ENCODE results near the gene CLK2.
A peak's percentile ranks its signal among the peaks of the same experiment; 100 is the strongest.
"Not testable (repeated sequence)": the region's sequence is repeated elsewhere in the genome, so short reads cannot be mapped to it uniquely, and the experiment has no call there.

Gene CLK2

GRCh38 chr1:155223047-155223446 is 50.3 kb downstream of the CLK2 start:
- H4K91ac ChIP-seq (ENCODE audit: low read depth, low read length, poor library complexity): no peak overlapping the region

GRCh38 chr1:155220211-155220965 is 52.9 kb downstream of the CLK2 start:
- not testable (repeated sequence) for H3K9me3 ChIP-seq (replicated peaks in 1 of 2; ENCODE audit: control insufficient read depth in 2 of 2, insufficient read depth in 1 of 2, low read depth in 1 of 2, low read length in 2 of 2); H2BK15ac ChIP-seq (ENCODE audit: low read length)
- WGBS, 2 donors (ENCODE audit: extremely low coverage in 2 of 2, insufficient read length in 2 of 2, insufficient replicate concordance in 1 of 2): no CpG with 5 or more reads among the region's 10 CpGs

More at GRCh38 chr1:155223047-155223446, 50.3 kb downstream of the CLK2 start:
- H3K23ac ChIP-seq (ENCODE audit: low read depth, low read length, poor library complexity): no peak overlapping the region
- H3K79me1 ChIP-seq (ENCODE audit: low read depth, low read length): peaks cover 3% of the 10 kb centered on the region
- no peak overlapping the region for H3K27ac ChIP-seq (replicated peaks; ENCODE audit: low read length)
- no peaks in the 10 kb centered on the region for H3K9me3 ChIP-seq (replicated peaks in 1 of 2; ENCODE audit: control insufficient read depth in 2 of 2, insufficient read depth in 1 of 2, low read depth in 1 of 2, low read length in 2 of 2)
- no peak overlapping the region for H2BK15ac ChIP-seq (ENCODE audit: low read length)
- no peak overlapping the region for H2BK5ac ChIP-seq (ENCODE audit: low read length)
- H3K9ac ChIP-seq (ENCODE audit: low read depth, low read length, poor library complexity): no peak overlapping the region
- no peak overlapping the region for H2AK5ac ChIP-seq (ENCODE audit: low read depth, low read length)
- H3K36me3 ChIP-seq (replicated peaks in 1 of 2; ENCODE audit: control insufficient read depth in 2 of 2, insufficient read depth in 2 of 2, low read length in 2 of 2): peaks cover 3 to 39% of the 10 kb centered on the region in 2 donors
- no CpG with 5 or more reads among the region's 7 CpGs for WGBS, 2 donors (ENCODE audit: extremely low coverage in 2 of 2, insufficient read length in 2 of 2, insufficient replicate concordance in 1 of 2)
- H3K4ac ChIP-seq (ENCODE audit: low read length): no peak overlapping the region
- no peak overlapping the region for H2AFZ ChIP-seq (ENCODE audit: low read length)
- H3K27me3 ChIP-seq (ENCODE audit: control insufficient read depth in 3 of 3, insufficient read depth in 3 of 3, low read depth in 1 of 3, low read length in 3 of 3): no peaks in the 10 kb centered on the region
- no peak overlapping the region for H3K4me3 ChIP-seq (ENCODE audit: low read length in 2 of 2)
- peaks cover 11 to 12% of the 10 kb centered on the region in 2 donors for H3K4me1 ChIP-seq (ENCODE audit: control insufficient read depth in 2 of 2, insufficient read depth in 1 of 2, low read depth in 1 of 2, low read length in 2 of 2)
- no peak overlapping the region for H2BK120ac ChIP-seq (ENCODE audit: low read depth, low read length)
- H4K8ac ChIP-seq (ENCODE audit: low read depth, low read length): no peak overlapping the region
- no peak for DNase-seq (ENCODE audit: low spot score)
- no peak overlapping the region for H3K18ac ChIP-seq (ENCODE audit: low read length)
- H3K14ac ChIP-seq (ENCODE audit: low read length): no peak overlapping the region
- H2BK12ac ChIP-seq (ENCODE audit: low read length): no peak overlapping the region
- no peak overlapping the region for H3K4me2 ChIP-seq (ENCODE audit: insufficient read depth, low read length, poor library complexity, severe bottlenecking)

GRCh38 chr1:155219592-155220031 is 53.7 kb downstream of the CLK2 start:
- Histone ChIP-seq H3K4me2 (ENCODE audit: insufficient read depth, low read length, poor library complexity, severe bottlenecking) (no peak overlapping the region), H3K23ac (ENCODE audit: low read depth, low read length, poor library complexity) (no peak overlapping the region), H2BK120ac (ENCODE audit: low read depth, low read length) (no peak overlapping the region), H3K27ac (replicated peaks; ENCODE audit: low read length) (no peak overlapping the region), H4K91ac (ENCODE audit: low read depth, low read length, poor library complexity) (no peak overlapping the region), H3K9me3 (replicated peaks in 1 of 2; ENCODE audit: control insufficient read depth in 2 of 2, insufficient read depth in 1 of 2, low read depth in 1 of 2, low read length in 2 of 2) (no peaks in the 10 kb centered on the region), H2AK5ac (ENCODE audit: low read depth, low read length) (no peak overlapping the region), H3K14ac (ENCODE audit: low read length) (no peak overlapping the region), H4K8ac (ENCODE audit: low read depth, low read length) (no peak overlapping the region), H3K9ac (ENCODE audit: low read depth, low read length, poor library complexity) (no peak overlapping the region), H3K4me3 (ENCODE audit: low read length in 2 of 2) (no peak overlapping the region), H3K36me3 (replicated peaks in 1 of 2; ENCODE audit: control insufficient read depth in 2 of 2, insufficient read depth in 2 of 2, low read length in 2 of 2) (peaks cover 5 to 51% of the 10 kb centered on the region in 2 donors), H3K79me1 (ENCODE audit: low read depth, low read length) (no peaks in the 10 kb centered on the region), H2AFZ (ENCODE audit: low read length) (peak overlapping the region; percentile 46), H3K4ac (ENCODE audit: low read length) (no peak overlapping the region), H3K27me3 (ENCODE audit: control insufficient read depth in 3 of 3, insufficient read depth in 3 of 3, low read depth in 1 of 3, low read length in 3 of 3) (no peaks in the 10 kb centered on the region), H2BK15ac (ENCODE audit: low read length) (no peak overlapping the region), H2BK5ac (ENCODE audit: low read length) (no peak overlapping the region), H2BK12ac (ENCODE audit: low read length) (no peak overlapping the region), H3K18ac (ENCODE audit: low read length) (no peak overlapping the region), H3K4me1 (ENCODE audit: control insufficient read depth in 2 of 2, insufficient read depth in 1 of 2, low read depth in 1 of 2, low read length in 2 of 2) (peaks cover 0 to 1% of the 10 kb centered on the region in 2 donors)
- no peak for DNase-seq (ENCODE audit: low spot score)
- no CpG with 5 or more reads among the region's 1 CpG for WGBS, 2 donors (ENCODE audit: extremely low coverage in 2 of 2, insufficient read length in 2 of 2, insufficient replicate concordance in 1 of 2)

More at GRCh38 chr1:155220211-155220965, 52.9 kb downstream of the CLK2 start:
- H2AK5ac ChIP-seq (ENCODE audit: low read depth, low read length); H3K79me1 ChIP-seq (ENCODE audit: low read depth, low read length); H3K9ac ChIP-seq (ENCODE audit: low read depth, low read length, poor library complexity); H2AFZ ChIP-seq (ENCODE audit: low read length); H4K8ac ChIP-seq (ENCODE audit: low read depth, low read length); H2BK12ac ChIP-seq (ENCODE audit: low read length); DNase-seq (ENCODE audit: low spot score); H4K91ac ChIP-seq (ENCODE audit: low read depth, low read length, poor library complexity); H3K4ac ChIP-seq (ENCODE audit: low read length); H3K27ac ChIP-seq (replicated peaks; ENCODE audit: low read length); H3K4me2 ChIP-seq (ENCODE audit: insufficient read depth, low read length, poor library complexity, severe bottlenecking); H3K4me1 ChIP-seq (ENCODE audit: control insufficient read depth in 2 of 2, insufficient read depth in 1 of 2, low read depth in 1 of 2, low read length in 2 of 2); H2BK5ac ChIP-seq (ENCODE audit: low read length); H2BK120ac ChIP-seq (ENCODE audit: low read depth, low read length); H3K23ac ChIP-seq (ENCODE audit: low read depth, low read length, poor library complexity); H3K18ac ChIP-seq (ENCODE audit: low read length); H3K4me3 ChIP-seq (ENCODE audit: low read length in 2 of 2); H3K27me3 ChIP-seq (ENCODE audit: control insufficient read depth in 3 of 3, insufficient read depth in 3 of 3, low read depth in 1 of 3, low read length in 3 of 3); H3K14ac ChIP-seq (ENCODE audit: low read length): not testable (repeated sequence)
- H3K36me3 ChIP-seq (replicated peaks in 1 of 2; ENCODE audit: control insufficient read depth in 2 of 2, insufficient read depth in 2 of 2, low read length in 2 of 2): peaks cover 5 to 55% of the 10 kb centered on the region in 2 donors

- Histone ChIP-seq H3K4me2 (ENCODE audit: insufficient read depth, low read length, poor library complexity, severe bottlenecking) (peak overlapping the region; percentile 21), H4K8ac (ENCODE audit: low read depth, low read length) (no peak overlapping the region), H4K91ac (ENCODE audit: low read depth, low read length, poor library complexity) (no peak overlapping the region), H3K79me1 (ENCODE audit: low read depth, low read length) (no peaks in the 10 kb centered on the region), H2AFZ (ENCODE audit: low read length) (peak overlapping the region; percentile 46), H3K4me1 (ENCODE audit: control insufficient read depth in 2 of 2, insufficient read depth in 1 of 2, low read depth in 1 of 2, low read length in 2 of 2) (peaks cover 0 to 1% of the 10 kb centered on the region in 2 donors), H2AK5ac (ENCODE audit: low read depth, low read length) (no peak overlapping the region), H3K9ac (ENCODE audit: low read depth, low read length, poor library complexity) (no peak overlapping the region), H3K14ac (ENCODE audit: low read length) (no peak overlapping the region), H2BK15ac (ENCODE audit: low read length) (no peak overlapping the region), H3K36me3 (replicated peaks in 1 of 2; ENCODE audit: control insufficient read depth in 2 of 2, insufficient read depth in 2 of 2, low read length in 2 of 2) (peaks cover 4 to 46% of the 10 kb centered on the region in 2 donors), H3K4ac (ENCODE audit: low read length) (no peak overlapping the region), H3K4me3 (ENCODE audit: low read length in 2 of 2) (no peak overlapping the region), H3K9me3 (replicated peaks in 1 of 2; ENCODE audit: control insufficient read depth in 2 of 2, insufficient read depth in 1 of 2, low read depth in 1 of 2, low read length in 2 of 2) (no peaks in the 10 kb centered on the region), H2BK5ac (ENCODE audit: low read length) (no peak overlapping the region), H3K27me3 (ENCODE audit: control insufficient read depth in 3 of 3, insufficient read depth in 3 of 3, low read depth in 1 of 3, low read length in 3 of 3) (no peaks in the 10 kb centered on the region), H3K27ac (replicated peaks; ENCODE audit: low read length) (no peak overlapping the region), H3K23ac (ENCODE audit: low read depth, low read length, poor library complexity) (no peak overlapping the region), H3K18ac (ENCODE audit: low read length) (no peak overlapping the region), H2BK12ac (ENCODE audit: low read length) (no peak overlapping the region), H2BK120ac (ENCODE audit: low read depth, low read length) (no peak overlapping the region)
- no CpG with 5 or more reads among the region's 7 CpGs for WGBS, 2 donors (ENCODE audit: extremely low coverage in 2 of 2, insufficient read length in 2 of 2, insufficient replicate concordance in 1 of 2)
- no peak for DNase-seq (ENCODE audit: low spot score)
Observed at GRCh38 chr1:155218854-155219591, 54.3 kb downstream of the CLK2 start.

Data from neuronal stem cell (in vitro differentiated cells).